Uterine smooth muscle cell (primary cell): Measurements from ENCODE around the gene BBS2. TPM values are rescaled to one million over a fixed set of nuclear protein-coding genes. Genes with fewer than 3 reads are reported as not detected.

ENCODE experiments used
- total RNA-seq: library from RNA; depleted of rRNA; stranded (reverse); fragments of >200 nt; gene quantifications from 2 replicates; pipeline ENCODE4 v1.2.3, GENCODE V29; 2014

BBS2 gene, protein sequence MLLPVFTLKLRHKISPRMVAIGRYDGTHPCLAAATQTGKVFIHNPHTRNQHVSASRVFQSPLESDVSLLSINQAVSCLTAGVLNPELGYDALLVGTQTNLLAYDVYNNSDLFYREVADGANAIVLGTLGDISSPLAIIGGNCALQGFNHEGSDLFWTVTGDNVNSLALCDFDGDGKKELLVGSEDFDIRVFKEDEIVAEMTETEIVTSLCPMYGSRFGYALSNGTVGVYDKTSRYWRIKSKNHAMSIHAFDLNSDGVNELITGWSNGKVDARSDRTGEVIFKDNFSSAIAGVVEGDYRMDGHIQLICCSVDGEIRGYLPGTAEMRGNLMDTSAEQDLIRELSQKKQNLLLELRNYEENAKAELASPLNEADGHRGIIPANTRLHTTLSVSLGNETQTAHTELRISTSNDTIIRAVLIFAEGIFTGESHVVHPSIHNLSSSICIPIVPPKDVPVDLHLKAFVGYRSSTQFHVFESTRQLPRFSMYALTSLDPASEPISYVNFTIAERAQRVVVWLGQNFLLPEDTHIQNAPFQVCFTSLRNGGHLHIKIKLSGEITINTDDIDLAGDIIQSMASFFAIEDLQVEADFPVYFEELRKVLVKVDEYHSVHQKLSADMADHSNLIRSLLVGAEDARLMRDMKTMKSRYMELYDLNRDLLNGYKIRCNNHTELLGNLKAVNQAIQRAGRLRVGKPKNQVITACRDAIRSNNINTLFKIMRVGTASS
- total RNA-seq = 68.5 and 80.6 TPM in 2 replicates

DNA sequence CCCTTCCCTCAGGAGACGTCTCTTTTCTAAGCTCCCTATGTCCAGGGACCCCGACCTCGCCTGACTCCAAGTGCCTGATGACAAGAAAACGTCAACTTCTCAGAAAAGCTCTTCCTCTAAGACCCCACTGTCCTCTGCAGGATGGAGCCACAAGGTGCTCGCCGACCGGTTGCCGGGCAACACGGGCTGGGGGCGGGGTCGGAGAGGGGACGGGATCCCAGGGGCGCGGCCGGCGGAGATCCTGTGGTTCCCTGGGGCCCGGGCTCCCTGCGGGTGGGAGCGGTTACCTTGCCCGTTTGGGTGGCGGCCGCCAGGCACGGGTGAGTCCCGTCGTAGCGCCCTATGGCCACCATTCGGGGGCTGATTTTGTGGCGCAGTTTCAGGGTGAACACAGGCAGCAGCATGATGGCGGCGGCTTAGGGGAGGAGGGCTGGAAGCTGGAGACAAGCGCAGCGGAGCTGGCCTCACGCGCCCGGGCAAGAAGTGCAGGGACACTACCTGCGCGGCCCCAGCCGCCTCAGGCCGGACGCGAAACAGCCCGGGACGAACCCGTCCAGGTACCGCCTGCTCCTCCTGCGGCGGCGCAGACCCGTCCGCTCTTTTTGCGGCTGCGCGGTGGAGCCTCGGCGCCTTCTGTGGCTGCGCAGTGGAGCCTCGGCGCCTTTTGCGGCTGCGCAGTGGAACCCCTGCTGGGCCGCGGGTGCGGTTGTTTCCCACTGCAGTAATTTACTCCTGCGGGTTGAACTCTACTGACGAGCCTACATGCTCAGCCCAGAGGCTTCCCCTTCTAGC is at the start of gene BBS2:
Gene BBS2, minus strand, starts transcription at position 566 of the 792 bp plus-strand sequence. Its CDS starts 162 bp downstream, at position 404.

GRCh38 chr16:56564793-56565477 is 45.1 kb upstream of the BBS2 start, which contains the start of gene MT4:
TSS of gene MT4 (plus strand) at chr16:56565073. CDS start at chr16:56565129, 56 bp downstream.

GRCh38 chr16:56450986-56451752 is 68.7 kb downstream of the BBS2 start, which contains the start of the genes NUDT21 and OGFOD1:
TSS of gene NUDT21 (minus strand) at chr16:56451332. CDS start at chr16:56451202, 130 bp downstream.
TSS of gene OGFOD1 (plus strand) at chr16:56451554. CDS start at chr16:56451613, 59 bp downstream.

Other genes starting within 250 kb of the BBS2 start
- gene AMFR, start 94.5 kb downstream of the BBS2 start, total RNA-seq = 231 and 337 TPM in 2 replicates
- gene NUDT21, start 68.7 kb downstream of the BBS2 start, total RNA-seq = 102 and 149 TPM in 2 replicates
- gene OGFOD1, start 68.5 kb downstream of the BBS2 start, total RNA-seq = 73.1 and 95.2 TPM in 2 replicates
- gene MT4, start 45.0 kb upstream of the BBS2 start, total RNA-seq = not detected in 2 replicates
- gene MT3, start 69.5 kb upstream of the BBS2 start, total RNA-seq = 0.44 TPM in 1 of 2 replicates, not detected in the other
- 173 and 194 TPM in 2 replicates for gene MT2A, start 88.6 kb upstream of the BBS2 start, total RNA-seq
- 109 and 132 TPM in 2 replicates for gene MT1E, start 105.8 kb upstream of the BBS2 start, total RNA-seq
- 0.50 and 1.8 TPM in 2 replicates for gene MT1M, start 112.6 kb upstream of the BBS2 start, total RNA-seq
- gene MT1A, start 118.6 kb upstream of the BBS2 start, total RNA-seq = 3.9 and 7.7 TPM in 2 replicates
- gene MT1B, start 131.9 kb upstream of the BBS2 start, total RNA-seq = not detected in 2 replicates
- 0.22 TPM in 1 of 2 replicates, not detected in the other for gene MT1F, start 137.9 kb upstream of the BBS2 start, total RNA-seq
- gene MT1G, start 148.0 kb upstream of the BBS2 start, total RNA-seq = 0.55 TPM in 1 of 2 replicates, not detected in the other
- not detected in 2 replicates for gene MT1H, start 149.8 kb upstream of the BBS2 start, total RNA-seq
- gene MT1X, start 162.4 kb upstream of the BBS2 start, total RNA-seq = 12.6 and 16.9 TPM in 2 replicates
- 50.7 and 106 TPM in 2 replicates for gene NUP93, start 210.1 kb upstream of the BBS2 start, total RNA-seq